Keratinocyte (primary cell): ENCODE measurements around the gene AKAP6. TPM values are rescaled to one million over a fixed set of nuclear protein-coding genes. Genes with fewer than 3 reads are reported as not detected.

Source experiments
- DNase-seq: peaks from one replicate; pipeline ENCODE4 v3.0.0-alpha.2; 2011; ENCODE audit warnings: low read depth, missing footprints, low spot score
- FAIRE-seq: peaks from 2 replicates; lab custom pipeline; 2011; peaks lifted over from hg19 to GRCh38; lab: Jason Lieb, UNC
- H2AFZ ChIP-seq: 2 replicates; pipeline ENCODE4 v1.6.0; 2012; ENCODE audit warnings: low read length, control low read depth, inconsistent platforms; ENCODE audit not compliant: control insufficient read depth
- H3K27ac ChIP-seq: 2 replicates; pipeline ENCODE4 v1.5.1; 2011; ENCODE audit warnings: low read length; ENCODE audit not compliant: control insufficient read depth, insufficient read depth
- H3K27me3 ChIP-seq: 3 replicates; pipeline ENCODE4 v1.6.0; 2011; ENCODE audit warnings: low read length; ENCODE audit not compliant: control insufficient read depth, insufficient read depth; ENCODE audit errors: extremely low read depth
- H3K36me3 ChIP-seq, 2 experiments: 2 replicates in 1 of 2; 3 replicates in 1 of 2; pipeline ENCODE4 v1.5.1; 2011; ENCODE audit warnings: low read length in 2 of 2, mild to moderate bottlenecking in 1 of 2; ENCODE audit not compliant: control insufficient read depth in 2 of 2, insufficient read depth in 2 of 2; ENCODE audit errors: extremely low read depth in 1 of 2
- H3K4me1 ChIP-seq: 3 replicates; pipeline ENCODE4 v1.5.1; 2011; ENCODE audit warnings: low read length; ENCODE audit not compliant: control insufficient read depth, insufficient read depth; ENCODE audit errors: extremely low read depth
- H3K4me2 ChIP-seq: 3 replicates; pipeline ENCODE4 v1.6.0; 2011; ENCODE audit warnings: low read depth, low read length; ENCODE audit not compliant: control insufficient read depth, insufficient read depth; ENCODE audit errors: extremely low read depth
- H3K4me3 ChIP-seq, 3 experiments: fragments of 200-600 bp in 1 of 3; sonication (generic) in 1 of 3; 2 replicates in 2 of 3; 3 replicates in 1 of 3; pipeline ENCODE4 v1.5.1; 2011 to 2016; ENCODE audit warnings: low read length in 3 of 3, mild to moderate bottlenecking in 3 of 3, control low read depth in 2 of 3, inconsistent platforms in 1 of 3, low read depth in 1 of 3, mixed read lengths in 1 of 3, mixed run types in 1 of 3, moderate library complexity in 1 of 3; ENCODE audit not compliant: control insufficient read depth in 2 of 3, insufficient read depth in 2 of 3; ENCODE audit errors: extremely low read depth in 1 of 3
- H3K79me2 ChIP-seq: 2 replicates; pipeline ENCODE4 v1.6.0; 2012; ENCODE audit warnings: low read length; ENCODE audit not compliant: control insufficient read depth, insufficient read depth
- H3K9ac ChIP-seq: 3 replicates; pipeline ENCODE4 v1.6.0; 2011; ENCODE audit warnings: low read length; ENCODE audit not compliant: control insufficient read depth, insufficient read depth; ENCODE audit errors: extremely low read depth
- H3K9me1 ChIP-seq: 3 replicates; pipeline ENCODE4 v1.6.0; 2011; ENCODE audit warnings: low read length; ENCODE audit not compliant: control insufficient read depth, insufficient read depth; ENCODE audit errors: extremely low read depth
- H3K9me3 ChIP-seq: 2 replicates; pipeline ENCODE4 v1.5.1; 2012; ENCODE audit warnings: low read depth, low read length; ENCODE audit not compliant: control insufficient read depth
- H4K20me1 ChIP-seq: 3 replicates; pipeline ENCODE4 v1.6.0; 2011; ENCODE audit warnings: low read length; ENCODE audit not compliant: control insufficient read depth, insufficient read depth; ENCODE audit errors: extremely low read depth
- CTCF ChIP-seq, 3 experiments: IDR thresholded peaks in 1 of 3; conservative IDR thresholded peaks in 1 of 3; optimal IDR thresholded peaks in 1 of 3; 2 replicates in 2 of 3; 3 replicates in 1 of 3; pipeline versions ENCODE3 to v1.5.1; 2011; ENCODE audit warnings: low read length in 3 of 3, mild to moderate bottlenecking in 3 of 3, moderate library complexity in 2 of 3, control low read depth in 1 of 3, inconsistent platforms in 1 of 3; ENCODE audit not compliant: insufficient read depth in 2 of 3; ENCODE audit errors: extremely low read depth in 1 of 3
- EZH2 ChIP-seq: IDR thresholded peaks from one replicate; pipeline ENCODE4 v1.6.1; 2012; ENCODE audit warnings: inconsistent platforms, mild to moderate bottlenecking, low read length, moderate library complexity
- dilution Hi-C: fragments of 300-500 bp; cut with MboI; formaldehyde crosslinking; loops from one replicate; pipeline ENCODE4 v1.7.0; 2020; ENCODE audit warnings: low sequenced_read_pairs; ENCODE audit not compliant: extremely low pct_ligation_motif_present
- polyA plus RNA-seq, 5 experiments: library from polyadenylated mRNA; depleted of rRNA in 3 of 5; stranded (reverse) in 3 of 5; stranded (forward) in 1 of 5; unstranded in 1 of 5; fragments of >200 nt; gene quantifications; 1 replicate in 1 of 5; 2 replicates in 3 of 5; 3 replicates in 1 of 5; pipeline versions ENCODE4 v1.2.1 to v1.2.3, GENCODE V29; 2011 to 2012; ENCODE audit warnings: missing spikeins in 2 of 5, low read depth in 1 of 5, low replicate concordance in 1 of 5

AKAP6 gene
- polyA plus RNA-seq, 1 donor (not counting 4 experiments of a cell fraction or from before 2014, with no cell fraction given), result 2.0 TPM

GRCh38 chr14:32337759-32338158 is 8.7 kb downstream of the AKAP6 start:
- no peak for FAIRE-seq
- no peak overlapping the region for H3K9ac ChIP-seq
- no peaks in the 10 kb centered on the region for H3K79me2 ChIP-seq
- no peaks in the 10 kb centered on the region for H3K9me1 ChIP-seq
- peaks cover 23% of the 10 kb centered on the region for H3K4me1 ChIP-seq
- H3K36me3 ChIP-seq, result no peaks in the 10 kb centered on the region
- no peaks in the 10 kb centered on the region for H3K27me3 ChIP-seq
- no peak overlapping the region for H3K4me2 ChIP-seq
- no peak overlapping the region for H3K4me3 ChIP-seq
- DNase-seq, result no peak
- no peak overlapping the region for H3K27ac ChIP-seq
- no peak overlapping the region for H2AFZ ChIP-seq
- no peaks in the 10 kb centered on the region for H3K9me3 ChIP-seq
- no peaks in the 10 kb centered on the region for H4K20me1 ChIP-seq
- TF ChIP-seq CTCF (optimal IDR thresholded peaks at IDR 0.05 in 1 of 3, IDR thresholded peaks at IDR 0.05 in 1 of 3, conservative IDR thresholded peaks at IDR 0.05 in 1 of 3; ENCODE audit: extremely low read depth in 1 of 3, insufficient read depth in 2 of 3, low read length in 3 of 3) (no peak), EZH2 (no peak)
- dilution Hi-C loops, result no loop called here

GRCh38 chr14:32339188-32339587 is 10.1 kb downstream of the AKAP6 start:
- no peaks in the 10 kb centered on the region for H4K20me1 ChIP-seq
- dilution Hi-C loops, result no loop called here
- no peaks in the 10 kb centered on the region for H3K36me3 ChIP-seq
- no peaks in the 10 kb centered on the region for H3K27me3 ChIP-seq
- no peak overlapping the region for H2AFZ ChIP-seq
- no peak overlapping the region for H3K27ac ChIP-seq
- H3K9me1 ChIP-seq, result no peaks in the 10 kb centered on the region
- H3K4me2 ChIP-seq, result no peak overlapping the region
- peaks cover 27% of the 10 kb centered on the region for H3K4me1 ChIP-seq
- no peaks in the 10 kb centered on the region for H3K9me3 ChIP-seq
- H3K9ac ChIP-seq, result no peak overlapping the region
- FAIRE-seq (no peak), DNase-seq (no peak)
- TF ChIP-seq CTCF (optimal IDR thresholded peaks at IDR 0.05 in 1 of 3, IDR thresholded peaks at IDR 0.05 in 1 of 3, conservative IDR thresholded peaks at IDR 0.05 in 1 of 3; ENCODE audit: extremely low read depth in 1 of 3, insufficient read depth in 2 of 3, low read length in 3 of 3), result no peak
- no peak for TF ChIP-seq EZH2
- no peak overlapping the region for H3K4me3 ChIP-seq
- H3K79me2 ChIP-seq, result no peaks in the 10 kb centered on the region
